ENCODE results near the gene SELP. TPM values are rescaled to one million over a fixed set of nuclear protein-coding genes. Genes with fewer than 3 reads are reported as not detected.

Gene SELP
- total and polyA plus RNA-seq, 4 donors = 1.7 to 8.1 (median 2.4) TPM

GRCh38 chr1:169590932-169591331 lies 39.0 kb downstream of the SELP start:
- whole genome bisulfite sequencing = 73% methylated on average over 5 of the region's 5 CpGs
- Histone ChIP-seq H3K27me3 (ENCODE audit: control insufficient read depth in 4 of 4, insufficient read depth in 4 of 4, low read length in 3 of 4) (no peaks in the 10 kb centered on the region), H3K9me3 (ENCODE audit: control insufficient read depth in 4 of 4, low read length in 3 of 4) (no peaks in the 10 kb centered on the region), H3K4me1 (ENCODE audit: control insufficient read depth in 4 of 4, insufficient read depth in 4 of 4, low read length in 3 of 4) (peaks cover 1 to 32% (median 29%) of the 10 kb centered on the region in 4 donors), H3K9ac (ENCODE audit: low read depth in 1 of 2, low read length in 2 of 2) (no peak overlapping the region), H3K27ac (ENCODE audit: low read depth in 1 of 2, low read length in 2 of 2) (no peak overlapping the region), H3K36me3 (ENCODE audit: control insufficient read depth in 4 of 4, insufficient read depth in 3 of 4, low read depth in 1 of 4, low read length in 3 of 4) (no peaks in the 10 kb centered on the region), H3K4me3 (ENCODE audit: low read depth in 1 of 3, low read length in 3 of 3) (no peak overlapping the region)
- TF ChIP-seq SP1 (IDR thresholded peaks at IDR 0.05) (no peak), RAD21 (IDR thresholded peaks at IDR 0.05) (no peak), ATF3 (IDR thresholded peaks at IDR 0.05) (no peak), YY1 (IDR thresholded peaks at IDR 0.05) (no peak), EGR1 (IDR thresholded peaks at IDR 0.05; ENCODE audit: low read depth in 2 of 2) (peak in 1 of 2 donors; percentile 81)
- no peak for DNase-seq (ENCODE audit: low spot score)

GRCh38 chr1:169588785-169589485 lies 41.0 kb downstream of the SELP start:
- Histone ChIP-seq H3K27me3 (ENCODE audit: control insufficient read depth in 4 of 4, insufficient read depth in 4 of 4, low read length in 3 of 4) (no peaks in the 10 kb centered on the region), H3K4me1 (ENCODE audit: control insufficient read depth in 4 of 4, insufficient read depth in 4 of 4, low read length in 3 of 4) (peaks cover 1 to 29% (median 27%) of the 10 kb centered on the region in 4 donors), H3K27ac (ENCODE audit: low read depth in 1 of 2, low read length in 2 of 2) (peak overlapping the region; percentile 22 to 78), H3K9ac (ENCODE audit: low read depth in 1 of 2, low read length in 2 of 2) (no peak overlapping the region), H3K4me3 (ENCODE audit: low read depth in 1 of 3, low read length in 3 of 3) (no peak overlapping the region), H3K9me3 (ENCODE audit: control insufficient read depth in 4 of 4, low read length in 3 of 4) (no peaks in the 10 kb centered on the region), H3K36me3 (ENCODE audit: control insufficient read depth in 4 of 4, insufficient read depth in 3 of 4, low read depth in 1 of 4, low read length in 3 of 4) (no peaks in the 10 kb centered on the region)
- WGBS = 46% methylated on average over 4 of the region's 4 CpGs
- peak; percentile 51 for TF ChIP-seq CTCF (IDR thresholded peaks at IDR 0.05; ENCODE audit: low read depth, low read length, missing input control)
- TF ChIP-seq GABPA (IDR thresholded peaks at IDR 0.05 in 1 of 2, conservative IDR thresholded peaks at IDR 0.05 in 1 of 2) = no peak
- TF ChIP-seq RAD21 (IDR thresholded peaks at IDR 0.05) = peak; percentile 83 to 86
- no peak for DNase-seq (ENCODE audit: low spot score)

GRCh38 chr1:169588112-169588511 lies 41.8 kb downstream of the SELP start:
- H3K9ac ChIP-seq (ENCODE audit: low read depth in 1 of 2, low read length in 2 of 2) = no peak overlapping the region
- H3K4me1 ChIP-seq (ENCODE audit: control insufficient read depth in 4 of 4, insufficient read depth in 4 of 4, low read length in 3 of 4) = peaks cover 1 to 31% (median 29%) of the 10 kb centered on the region in 4 donors
- H3K9me3 ChIP-seq (ENCODE audit: control insufficient read depth in 4 of 4, low read length in 3 of 4) = no peaks in the 10 kb centered on the region
- WGBS = 10% methylated on average over 1 of the region's 1 CpG
- H3K36me3 ChIP-seq (ENCODE audit: control insufficient read depth in 4 of 4, insufficient read depth in 3 of 4, low read depth in 1 of 4, low read length in 3 of 4) = no peaks in the 10 kb centered on the region
- H3K27me3 ChIP-seq (ENCODE audit: control insufficient read depth in 4 of 4, insufficient read depth in 4 of 4, low read length in 3 of 4) = no peaks in the 10 kb centered on the region
- H3K27ac ChIP-seq (ENCODE audit: low read depth in 1 of 2, low read length in 2 of 2) = peak overlapping the region; percentile 51 to 78
- no peak for DNase-seq (ENCODE audit: low spot score)
- no peak overlapping the region for H3K4me3 ChIP-seq (ENCODE audit: low read depth in 1 of 3, low read length in 3 of 3)
- peak in 1 of 2 donors; percentile 43 for TF ChIP-seq GABPA (IDR thresholded peaks at IDR 0.05 in 1 of 2, conservative IDR thresholded peaks at IDR 0.05 in 1 of 2)
- peak; percentile 84 to 92 for TF ChIP-seq RXRA (IDR thresholded peaks at IDR 0.05)
- peak; percentile 89 for TF ChIP-seq ZBTB33 (IDR thresholded peaks at IDR 0.05)
- peak; percentile 35 for TF ChIP-seq FOXA1 (IDR thresholded peaks at IDR 0.05)
- TF ChIP-seq REST (IDR thresholded peaks at IDR 0.05) = peak; percentile 83
- TF ChIP-seq EGR1 (IDR thresholded peaks at IDR 0.05; ENCODE audit: low read depth in 2 of 2) = no peak
- peak; percentile 82 for TF ChIP-seq YY1 (IDR thresholded peaks at IDR 0.05)
- peak; percentile 13 to 46 for TF ChIP-seq RAD21 (IDR thresholded peaks at IDR 0.05)
- TF ChIP-seq TAF1 (conservative IDR thresholded peaks at IDR 0.05) = no peak
- peak; percentile 76 for TF ChIP-seq ATF3 (IDR thresholded peaks at IDR 0.05)
- peak; percentile 91 for TF ChIP-seq HNF4G (IDR thresholded peaks at IDR 0.05)
- peak; percentile 74 for TF ChIP-seq MAX (IDR thresholded peaks at IDR 0.05)
- TF ChIP-seq FOXA2 (IDR thresholded peaks at IDR 0.05) = peak; percentile 62
- TF ChIP-seq SP1 (IDR thresholded peaks at IDR 0.05) = peak; percentile 92
- peak; percentile 53 for TF ChIP-seq NR2F2 (IDR thresholded peaks at IDR 0.05)
- TF ChIP-seq HNF4A (conservative IDR thresholded peaks at IDR 0.05) = peak; percentile 97 to 99

Data from liver (tissue), 9 donors.